ENCODE data around the gene RCOR1.

Gene RCOR1

GRCh38 chr14:102604183-102604582 lies 11.7 kb downstream of the RCOR1 start:
- no peak overlapping the region for H3K27ac ChIP-seq (ENCODE audit: low read depth, low read length)
- no peak overlapping the region for H3K4me3 ChIP-seq (ENCODE audit: insufficient read depth, low read length, poor library complexity, severe bottlenecking)
- H3F3A ChIP-seq (ENCODE audit: insufficient read depth): peaks cover 24% of the 10 kb centered on the region
- H3K36me3 ChIP-seq (ENCODE audit: low read length): no peaks in the 10 kb centered on the region
- TF ChIP-seq CTCF (IDR thresholded peaks at IDR 0.05; ENCODE audit: insufficient read depth, low read length, poor library complexity, severe bottlenecking) (no peak), EZH2phosphoT487 (conservative IDR thresholded peaks at IDR 0.05; ENCODE audit: low read length) (no peak)
- no peaks in the 10 kb centered on the region for H3K27me3 ChIP-seq (ENCODE audit: low read length)
- H3K9ac ChIP-seq (ENCODE audit: low read length): no peak overlapping the region
- H3K79me2 ChIP-seq (ENCODE audit: insufficient read depth, low read length): peaks cover 61% of the 10 kb centered on the region
- H3K4me2 ChIP-seq (ENCODE audit: low read depth, low read length, poor library complexity, severe bottlenecking): no peak overlapping the region
- H3K9me2 ChIP-seq (replicated peaks; ENCODE audit: insufficient read depth, low read length): no peaks in the 10 kb centered on the region
- no peak overlapping the region for H2AFZ ChIP-seq (ENCODE audit: low read depth, low read length, severe bottlenecking)
- peaks cover 11% of the 10 kb centered on the region for H4K20me1 ChIP-seq (ENCODE audit: low read depth, low read length)
- no peaks in the 10 kb centered on the region for H3K9me3 ChIP-seq (ENCODE audit: insufficient read depth, low read length)

- H4K20me1 ChIP-seq (ENCODE audit: low read depth, low read length): peaks cover 11% of the 10 kb centered on the region
- H3F3A ChIP-seq (ENCODE audit: insufficient read depth): peaks cover 21% of the 10 kb centered on the region; the same call in 1 of the 2 replicates
- no peaks in the 10 kb centered on the region for H3K9me2 ChIP-seq (replicated peaks; ENCODE audit: insufficient read depth, low read length)
- no peaks in the 10 kb centered on the region for H3K27me3 ChIP-seq (ENCODE audit: low read length)
- no peak overlapping the region for H2AFZ ChIP-seq (ENCODE audit: low read depth, low read length, severe bottlenecking)
- no peak overlapping the region for H3K4me2 ChIP-seq (ENCODE audit: low read depth, low read length, poor library complexity, severe bottlenecking)
- no peak overlapping the region for H3K4me3 ChIP-seq (ENCODE audit: insufficient read depth, low read length, poor library complexity, severe bottlenecking)
- H3K9me3 ChIP-seq (ENCODE audit: insufficient read depth, low read length): no peaks in the 10 kb centered on the region
- H3K27ac ChIP-seq (ENCODE audit: low read depth, low read length): no peak overlapping the region
- TF ChIP-seq CTCF (IDR thresholded peaks at IDR 0.05; ENCODE audit: insufficient read depth, low read length, poor library complexity, severe bottlenecking): no peak
- TF ChIP-seq EZH2phosphoT487 (conservative IDR thresholded peaks at IDR 0.05; ENCODE audit: low read length): no peak
- peaks cover 62% of the 10 kb centered on the region for H3K79me2 ChIP-seq (ENCODE audit: insufficient read depth, low read length)
- H3K36me3 ChIP-seq (ENCODE audit: low read length): no peaks in the 10 kb centered on the region
- no peak overlapping the region for H3K9ac ChIP-seq (ENCODE audit: low read length)
Observed at GRCh38 chr14:102605029-102605428, 12.6 kb downstream of the RCOR1 start.

DNA sequence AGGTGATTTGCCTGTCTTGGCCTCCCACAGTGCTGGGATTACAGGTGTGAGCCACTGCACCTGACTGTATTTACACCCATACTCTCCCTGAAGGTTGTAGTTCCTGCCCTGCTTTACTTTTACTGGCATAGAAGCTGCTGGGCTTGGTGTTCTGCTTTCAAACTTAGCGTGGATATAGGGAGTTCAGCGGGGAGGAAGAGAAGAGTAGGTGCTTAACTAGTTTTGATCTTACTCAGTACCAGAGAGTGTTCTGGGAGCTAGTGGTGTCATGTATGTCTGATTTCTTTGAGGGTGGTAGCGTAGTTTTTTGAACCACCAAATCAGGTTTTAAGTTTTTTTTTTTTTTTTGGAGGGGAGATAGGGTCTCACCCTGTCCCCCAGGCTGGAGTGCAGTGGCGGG lies 13.8 kb downstream of the RCOR1 start:
- H3K27ac ChIP-seq (ENCODE audit: low read depth, low read length): peak overlapping the region; percentile 1; the same call in 1 of the 2 replicates
- H2AFZ ChIP-seq (ENCODE audit: low read depth, low read length, severe bottlenecking): no peak overlapping the region
- H3K9me3 ChIP-seq (ENCODE audit: insufficient read depth, low read length): no peaks in the 10 kb centered on the region
- H3K4me3 ChIP-seq (ENCODE audit: insufficient read depth, low read length, poor library complexity, severe bottlenecking): no peak overlapping the region
- H3K9me2 ChIP-seq (replicated peaks; ENCODE audit: insufficient read depth, low read length): no peaks in the 10 kb centered on the region
- H3K27me3 ChIP-seq (ENCODE audit: low read length): no peaks in the 10 kb centered on the region
- TF ChIP-seq EZH2phosphoT487 (conservative IDR thresholded peaks at IDR 0.05; ENCODE audit: low read length): no peak
- TF ChIP-seq CTCF (IDR thresholded peaks at IDR 0.05; ENCODE audit: insufficient read depth, low read length, poor library complexity, severe bottlenecking): no peak
- H3K4me2 ChIP-seq (ENCODE audit: low read depth, low read length, poor library complexity, severe bottlenecking): no peak overlapping the region
- H3F3A ChIP-seq (ENCODE audit: insufficient read depth): peaks cover 28% of the 10 kb centered on the region; the same call in 1 of the 2 replicates
- peaks cover 11% of the 10 kb centered on the region for H4K20me1 ChIP-seq (ENCODE audit: low read depth, low read length)
- H3K9ac ChIP-seq (ENCODE audit: low read length): no peak overlapping the region
- peaks cover 66% of the 10 kb centered on the region for H3K79me2 ChIP-seq (ENCODE audit: insufficient read depth, low read length)
- H3K36me3 ChIP-seq (ENCODE audit: low read length): no peaks in the 10 kb centered on the region
